H1 (cell line): Measurements from ENCODE around the gene RHOU. TPM values are rescaled to one million over a fixed set of nuclear protein-coding genes. Genes with fewer than 3 reads are reported as not detected.

Source experiments
- MAFK ChIP-seq: IDR thresholded peaks from 2 replicates; pipeline ENCODE4 v1.6.1; 2012; ENCODE audit warnings: low read depth, mild to moderate bottlenecking, improper control_type of control experiment, low read length
- NANOG ChIP-seq: IDR thresholded peaks from 2 replicates; pipeline ENCODE4 v1.6.1; 2011; ENCODE audit warnings: low read length, low read depth, mild to moderate bottlenecking, inconsistent platforms; ENCODE audit not compliant: insufficient read depth, poor library complexity, severe bottlenecking
- RAD21 ChIP-seq, 2 experiments: IDR thresholded peaks in 1 of 2; conservative IDR thresholded peaks in 1 of 2; 2 replicates each; pipeline ENCODE4 v1.6.1; 2011; ENCODE audit warnings: low read depth in 2 of 2, low read length in 2 of 2, improper control_type of control experiment in 1 of 2, inconsistent platforms in 1 of 2, mild to moderate bottlenecking in 1 of 2, moderate library complexity in 1 of 2
- polyA plus RNA-seq, 7 experiments: library from polyadenylated mRNA; depleted of rRNA in 3 of 7; stranded (reverse) in 5 of 7; unstranded in 2 of 7; fragments of >200 nt in 5 of 7; fragments of 200-250 nt in 2 of 7; gene quantifications; 1 replicate in 5 of 7; 2 replicates in 1 of 7; 4 replicates in 1 of 7; pipeline versions ENCODE4 v1.2.1 to v1.2.3, GENCODE V29; 2011 to 2013; ENCODE audit warnings: missing spikeins in 2 of 7, mixed read lengths in 2 of 7
- total RNA-seq: library from RNA; stranded (reverse); fragmentation: NEBNext Ultra II Directional; extraction: Animal tissue kit (Norgen Biotek cat#: 25700); gene quantifications from 2 replicates; pipeline ENCODE4 v1.2.1, GENCODE V29; 2021

Gene RHOU
- total and polyA plus RNA-seq, 2 of the 8 experiments (the other 6 are each of a cell fraction or from before 2014, with no cell fraction given), result 3.0 to 3.4 TPM

DNA sequence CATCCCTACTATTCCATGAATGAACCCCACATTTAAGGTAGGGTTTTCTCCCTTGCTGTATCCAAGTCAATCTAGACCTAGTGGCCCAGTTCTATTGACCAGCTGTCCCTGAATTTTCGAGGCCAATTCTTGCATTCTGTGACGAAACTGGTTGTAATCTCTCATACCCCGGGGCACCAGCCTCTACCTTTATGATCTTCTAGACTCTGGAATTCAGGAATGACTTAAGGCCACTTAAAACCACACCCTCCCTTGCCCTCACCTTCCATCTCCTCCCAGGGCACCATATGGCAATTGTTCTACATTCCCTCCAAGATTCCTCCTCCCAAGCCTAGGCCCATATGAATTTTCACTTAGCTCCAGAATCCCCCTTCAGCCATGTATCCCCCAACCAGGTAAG is 48.9 kb downstream of the RHOU start (continued):
- TF ChIP-seq MAFK (no peak), RAD21 (IDR thresholded peaks at IDR 0.05 in 1 of 2, conservative IDR thresholded peaks at IDR 0.05 in 1 of 2; ENCODE audit: low read depth in 2 of 2, low read length in 2 of 2) (no peak), NANOG (no peak)
